ENCODE measurements around the gene DAPP1. TPM values are rescaled to one million over a fixed set of nuclear protein-coding genes. Genes with fewer than 3 reads are reported as not detected.
"Not testable (repeated sequence)": the region's sequence is repeated elsewhere in the genome, so short reads cannot be mapped to it uniquely, and the experiment has no call there.

The DAPP1 gene
- total and polyA plus RNA-seq, 2 of the 4 experiments (the other 2 are of a cell fraction): not detected

GRCh38 chr4:99830051-99830450, 13.4 kb downstream of the DAPP1 start:
- H2BK20ac ChIP-seq (ENCODE audit: low read depth, low read length); H3K18ac ChIP-seq (ENCODE audit: low read depth, low read length); H2BK15ac ChIP-seq (ENCODE audit: low read depth, low read length); H2AFZ ChIP-seq (replicated peaks; ENCODE audit: low read length, poor library complexity); POLR2A ChIA-PET (ENCODE audit: unreplicated experiment); H3K36me3 ChIP-seq (ENCODE audit: control insufficient read depth, insufficient read depth, low read length); in situ Hi-C loops (cut with MboI; ENCODE audit: low sequenced_read_pairs); H2AK5ac ChIP-seq (ENCODE audit: low read depth, low read length); H4K8ac ChIP-seq (ENCODE audit: low read depth in 2 of 2, low read length in 2 of 2); DNase-seq; ATAC-seq (ENCODE audit: low read depth); H3K9ac ChIP-seq (ENCODE audit: low read depth, low read length); dilution Hi-C loops (cut with HindIII; ENCODE audit: low sequenced_read_pairs, unreplicated experiment); H3K56ac ChIP-seq (ENCODE audit: extremely low read depth, insufficient read depth, low read length); H3K9me3 ChIP-seq (ENCODE audit: control insufficient read depth, insufficient read depth, low read length); H3K14ac ChIP-seq (replicated peaks; ENCODE audit: low read depth, low read length); H2BK120ac ChIP-seq (ENCODE audit: low read depth, low read length); H3K27me3 ChIP-seq (ENCODE audit: control insufficient read depth, insufficient read depth, low read length); H2BK5ac ChIP-seq (ENCODE audit: low read depth, low read length, poor library complexity, severe bottlenecking); H3K4me1 ChIP-seq (ENCODE audit: control insufficient read depth, insufficient read depth, low read length); H3K4me3 ChIP-seq (ENCODE audit: insufficient read depth, low read depth, low read length); H3K4me2 ChIP-seq (ENCODE audit: low read depth, low read length); H3K23ac ChIP-seq (ENCODE audit: low read depth, low read length); H3K9me1 ChIP-seq (ENCODE audit: insufficient read depth, low read length); H3K4ac ChIP-seq (ENCODE audit: low read depth, low read length); H2AK9ac ChIP-seq (replicated peaks; ENCODE audit: low read depth, low read length, poor library complexity); BruUV-seq (replicated peaks); H4K91ac ChIP-seq (ENCODE audit: insufficient read depth, low read depth, low read length); H4K5ac ChIP-seq (ENCODE audit: low read depth, low read length); H3K79me1 ChIP-seq (ENCODE audit: low read depth in 1 of 2, low read length in 2 of 2); H4K20me1 ChIP-seq (ENCODE audit: insufficient read depth, low read length); H3K27ac ChIP-seq (ENCODE audit: insufficient read depth, low read length): not testable (repeated sequence)
- CTCF ChIA-PET: interaction anchor here (0.7 to 1.2 kb wide), 2 partner anchors 18 to 21 kb away, joined by 3 read pairs; no protein-coding TSS in a partner anchor
- intact Hi-C loops (cut with micrococcal nuclease): loop anchor here (5.0 kb wide), 1 partner anchor 117 kb away; the partner anchor contains the start of gene DNAJB14
- WGBS, 2 experiments (ENCODE audit: extremely low coverage in 2 of 2, insufficient read length in 1 of 2): 80% methylated on average over 1 of the region's 5 CpGs; no CpG with 5 or more reads in 1 of the 2 experiments
